Brain microvascular endothelial cell (primary cell): ENCODE data around the gene ADAM12.

Source experiments
- DNase-seq: peaks from one replicate; pipeline ENCODE4 v3.0.0-alpha.2; 2020
- H3K27ac ChIP-seq: fragments of 250-450 bp; sonication (Bioruptor Pico); 2 replicates; pipeline ENCODE4 v1.5.1; 2020; ENCODE audit warnings: mild to moderate bottlenecking, moderate library complexity
- H3K27me3 ChIP-seq: fragments of 250-450 bp; sonication (Bioruptor Pico); replicated peaks from 2 replicates; pipeline ENCODE4 v1.5.1; 2020; ENCODE audit warnings: mild to moderate bottlenecking
- H3K36me3 ChIP-seq: fragments of 250-450 bp; sonication (Bioruptor Pico); replicated peaks from 2 replicates; pipeline ENCODE4 v1.5.1; 2020; ENCODE audit warnings: mild to moderate bottlenecking
- H3K4me3 ChIP-seq: 2 replicates; pipeline ENCODE4 v1.5.1; 2011; ENCODE audit warnings: low read depth, mild to moderate bottlenecking, control low read depth, low read length, moderate library complexity
- in situ Hi-C: cut with HindIII; loops from 2 replicates; pipeline ENCODE4 v1.10.0; 2017; ENCODE audit warnings: low sequenced_read_pairs, low pct_ligation_motif_present
- TF ChIP-seq, protein P1 (sequence below): IDR thresholded peaks from 2 replicates; pipeline ENCODE4 v1.5.1; 2011; ENCODE audit warnings: low read depth, mild to moderate bottlenecking, moderate library complexity, low read length, control low read depth, inconsistent platforms; ENCODE audit errors: missing control alignments

Gene ADAM12

DNA sequence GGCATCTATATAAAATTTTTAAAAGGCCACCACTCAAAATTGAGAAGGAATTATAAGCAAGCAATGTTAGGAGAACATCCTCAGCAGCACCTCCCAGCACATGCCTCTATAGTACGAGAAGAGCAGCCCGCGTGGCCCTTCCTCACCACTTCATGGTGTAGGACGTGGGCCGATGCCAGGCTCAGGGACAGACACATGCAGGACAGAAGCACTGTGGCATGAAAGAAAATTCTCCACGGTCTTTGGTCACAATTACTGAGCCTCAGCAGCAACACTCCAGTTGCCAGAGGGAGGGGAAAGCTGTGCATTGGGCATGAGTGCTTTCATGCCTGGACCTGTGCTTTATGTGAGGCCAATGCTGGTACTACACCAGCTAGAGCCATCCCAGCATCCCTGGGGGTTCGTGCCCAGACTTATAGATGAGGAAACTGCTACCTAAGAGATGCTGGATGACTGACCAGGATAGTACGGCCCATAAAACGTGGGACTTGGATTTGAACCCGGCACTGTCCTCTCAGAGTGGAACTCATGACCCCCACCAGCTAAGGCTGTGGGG is 164.7 kb downstream of the ADAM12 start:
- H3K27ac ChIP-seq = no peak overlapping the region
- TF ChIP-seq, protein P1, sequence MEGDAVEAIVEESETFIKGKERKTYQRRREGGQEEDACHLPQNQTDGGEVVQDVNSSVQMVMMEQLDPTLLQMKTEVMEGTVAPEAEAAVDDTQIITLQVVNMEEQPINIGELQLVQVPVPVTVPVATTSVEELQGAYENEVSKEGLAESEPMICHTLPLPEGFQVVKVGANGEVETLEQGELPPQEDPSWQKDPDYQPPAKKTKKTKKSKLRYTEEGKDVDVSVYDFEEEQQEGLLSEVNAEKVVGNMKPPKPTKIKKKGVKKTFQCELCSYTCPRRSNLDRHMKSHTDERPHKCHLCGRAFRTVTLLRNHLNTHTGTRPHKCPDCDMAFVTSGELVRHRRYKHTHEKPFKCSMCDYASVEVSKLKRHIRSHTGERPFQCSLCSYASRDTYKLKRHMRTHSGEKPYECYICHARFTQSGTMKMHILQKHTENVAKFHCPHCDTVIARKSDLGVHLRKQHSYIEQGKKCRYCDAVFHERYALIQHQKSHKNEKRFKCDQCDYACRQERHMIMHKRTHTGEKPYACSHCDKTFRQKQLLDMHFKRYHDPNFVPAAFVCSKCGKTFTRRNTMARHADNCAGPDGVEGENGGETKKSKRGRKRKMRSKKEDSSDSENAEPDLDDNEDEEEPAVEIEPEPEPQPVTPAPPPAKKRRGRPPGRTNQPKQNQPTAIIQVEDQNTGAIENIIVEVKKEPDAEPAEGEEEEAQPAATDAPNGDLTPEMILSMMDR = peak; percentile 11
- no peak overlapping the region for H3K4me3 ChIP-seq
- H3K27me3 ChIP-seq = no peaks in the 10 kb centered on the region
- DNase-seq = no peak
- in situ Hi-C loops = no loop called here
- H3K36me3 ChIP-seq = no peaks in the 10 kb centered on the region

DNA sequence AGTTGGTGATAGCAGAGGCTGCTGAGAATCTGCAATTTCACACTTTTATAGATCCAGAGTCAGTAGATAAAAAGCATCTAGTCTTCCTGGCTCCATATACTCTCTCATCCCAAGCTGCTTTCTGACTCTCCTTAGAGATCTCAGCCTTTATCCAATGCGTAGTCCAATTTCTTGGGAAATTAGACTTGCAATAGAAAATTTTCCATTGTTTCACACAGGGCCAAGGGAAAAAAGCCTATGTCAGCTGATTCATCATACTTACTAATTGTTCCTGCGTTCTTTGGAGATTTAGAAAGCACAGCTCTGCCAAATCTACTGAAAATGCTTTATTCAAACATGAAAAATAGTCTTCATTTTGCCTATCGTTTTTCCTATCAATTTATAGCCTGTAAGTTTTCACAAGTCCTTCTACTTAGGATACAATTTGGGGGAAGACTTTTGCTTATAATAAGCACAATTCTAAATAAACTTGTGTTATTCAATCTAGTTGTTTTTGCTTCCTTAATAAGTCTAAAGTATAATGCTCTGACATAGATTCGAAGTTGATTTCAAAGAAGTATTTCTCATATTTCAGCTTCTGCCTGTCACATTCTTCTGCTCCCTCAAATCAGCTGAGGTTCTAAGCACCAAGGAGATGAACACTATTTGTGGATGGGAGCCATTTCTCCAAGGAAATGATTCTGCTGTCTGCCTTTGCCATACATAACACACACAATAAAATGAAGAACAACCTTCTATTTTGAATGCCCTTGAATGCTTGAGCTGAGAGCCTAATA is 165.4 kb downstream of the ADAM12 start:
- Histone ChIP-seq H3K27ac (no peak overlapping the region), H3K4me3 (no peak overlapping the region), H3K36me3 (no peaks in the 10 kb centered on the region), H3K27me3 (no peaks in the 10 kb centered on the region)
- in situ Hi-C loops = no loop called here
- no peak for DNase-seq
- TF ChIP-seq, protein P1 = no peak

DNA sequence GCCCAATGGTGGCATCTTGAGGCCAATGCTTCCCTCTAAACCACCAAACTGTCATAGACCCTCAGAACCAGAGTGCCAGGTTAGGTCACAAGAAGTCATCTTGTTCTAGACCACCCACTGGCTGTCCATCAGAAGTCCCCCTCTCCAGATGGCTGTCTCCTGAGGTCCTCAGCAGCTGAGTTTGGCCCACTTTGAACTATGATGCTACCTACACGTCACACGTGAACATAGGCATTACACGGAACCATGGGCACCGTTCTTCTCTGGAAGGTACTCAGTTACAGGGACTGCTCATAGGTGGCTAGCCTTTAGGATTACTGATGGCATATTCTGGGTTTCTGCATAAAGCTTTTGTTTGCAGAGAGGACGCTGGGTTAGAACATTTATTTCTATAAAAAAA is 166.4 kb downstream of the ADAM12 start:
- H3K27ac ChIP-seq = no peak overlapping the region
- TF ChIP-seq, protein P1 = no peak
- no peak overlapping the region for H3K4me3 ChIP-seq
- no peak for DNase-seq
- no peaks in the 10 kb centered on the region for H3K27me3 ChIP-seq
- H3K36me3 ChIP-seq = no peaks in the 10 kb centered on the region
- in situ Hi-C loops = no loop called here

DNA sequence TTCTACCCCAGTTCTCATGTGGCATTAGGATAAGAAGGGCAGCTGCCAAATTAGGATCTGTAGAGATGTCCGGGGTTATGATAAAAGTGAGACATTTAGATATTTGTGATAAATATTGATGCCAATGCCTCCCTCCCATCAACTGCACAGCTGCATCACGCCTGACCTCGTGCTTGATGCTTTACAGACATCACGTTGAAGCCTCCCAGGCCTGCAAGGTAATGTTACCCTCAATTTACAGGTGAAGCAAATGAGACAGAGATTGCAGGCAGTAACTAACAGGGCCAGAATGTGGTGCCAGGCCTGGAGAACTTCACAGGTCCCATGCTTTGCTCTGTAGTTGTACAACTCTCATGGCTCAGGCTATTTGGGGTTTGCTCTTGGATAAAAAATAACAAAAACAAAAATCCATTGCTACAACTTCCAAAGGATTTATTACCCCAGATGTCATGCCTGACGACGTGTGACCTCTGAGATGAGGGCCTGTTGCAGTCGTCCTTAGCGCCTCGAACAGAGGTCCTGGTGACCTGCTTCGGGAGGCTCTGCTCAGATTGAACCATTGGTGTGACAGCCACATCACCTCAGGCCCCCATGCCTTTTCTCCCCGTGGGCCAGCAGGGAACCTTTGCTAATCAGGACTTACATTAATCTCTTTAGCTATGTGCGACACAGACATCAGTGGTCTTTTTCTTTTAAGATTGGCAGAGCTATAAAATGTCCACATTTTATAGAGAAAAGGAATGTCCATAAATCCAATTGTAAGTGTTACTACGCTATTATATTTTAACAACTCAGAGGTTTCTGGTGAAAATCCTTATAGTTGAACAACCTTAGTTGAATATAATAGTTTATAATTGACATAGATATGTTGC is 169.3 kb downstream of the ADAM12 start:
- TF ChIP-seq, protein P1 = no peak
- in situ Hi-C loops = no loop called here

DNA sequence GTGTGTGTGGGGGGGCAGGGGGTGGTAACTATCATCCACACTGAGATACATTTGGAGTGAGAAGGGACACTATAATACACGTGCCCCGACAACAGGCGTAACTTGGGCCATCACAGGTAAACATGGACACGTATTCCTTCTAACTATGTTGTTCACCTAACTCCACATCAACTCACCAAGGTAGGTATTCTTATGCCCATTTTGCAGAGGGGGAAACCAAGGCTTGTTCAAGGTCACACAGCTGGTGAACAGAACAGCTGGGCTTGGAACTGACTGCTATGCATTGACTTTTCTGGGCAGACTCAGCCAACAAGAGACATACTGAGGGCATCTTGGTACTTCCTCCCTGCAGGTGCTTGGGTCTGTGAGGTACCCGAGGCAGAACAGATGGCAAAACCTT is 170.1 kb downstream of the ADAM12 start:
- no peak overlapping the region for H3K4me3 ChIP-seq
- DNase-seq = no peak
- H3K27me3 ChIP-seq = no peaks in the 10 kb centered on the region
- H3K36me3 ChIP-seq = no peaks in the 10 kb centered on the region
- in situ Hi-C loops = no loop called here
- TF ChIP-seq, protein P1 = no peak
- H3K27ac ChIP-seq = no peak overlapping the region

More for the DNA sequence above, 169.3 kb downstream of the ADAM12 start:
- Histone ChIP-seq H3K27me3 (no peaks in the 10 kb centered on the region), H3K4me3 (no peak overlapping the region), H3K36me3 (no peaks in the 10 kb centered on the region), H3K27ac (no peak overlapping the region)
- no peak for DNase-seq
